ENCODE data around the gene CIB2.
A peak's percentile ranks its signal among the peaks of the same experiment; 100 is the strongest.

Gene CIB2

DNA sequence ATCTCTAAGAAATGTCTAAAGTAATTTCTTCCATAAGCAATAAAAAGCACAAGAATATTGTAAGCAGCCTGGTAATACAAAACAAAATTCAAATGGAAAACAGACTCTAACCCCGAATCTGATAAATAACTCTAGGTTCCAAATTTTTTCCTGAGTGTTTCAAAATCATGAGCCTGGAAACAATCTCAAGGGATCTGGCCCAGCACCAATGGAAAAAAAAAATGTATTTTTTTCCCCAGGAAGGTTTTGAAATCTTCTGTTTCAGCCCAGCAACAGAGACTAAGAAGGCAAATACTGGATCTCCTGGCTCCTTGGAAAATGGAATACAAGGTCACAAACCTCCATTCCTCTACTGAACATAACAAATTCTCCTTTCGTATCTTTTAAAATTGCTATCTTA, 66.7 kb downstream of the CIB2 start:
- DNase-seq = no peak

DNA sequence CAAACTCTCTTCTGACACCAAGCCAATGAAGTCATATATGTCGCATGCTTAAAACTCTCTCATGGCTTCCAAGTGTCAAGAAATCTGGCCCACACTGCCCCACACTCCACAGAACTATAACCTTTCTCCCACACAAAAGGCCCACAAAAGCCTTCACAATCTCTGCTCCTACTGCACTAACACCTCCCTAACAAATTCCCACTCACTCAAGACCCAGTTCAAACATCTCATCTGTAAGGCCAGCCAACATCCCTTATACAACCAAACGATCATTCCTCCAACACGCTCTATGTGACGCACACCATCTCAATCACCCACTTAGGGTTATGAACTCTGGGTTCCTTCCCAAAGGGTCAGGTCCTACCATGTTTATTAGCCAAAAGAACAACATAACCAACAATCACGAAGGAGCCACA, 67.3 kb downstream of the CIB2 start:
- DNase-seq = no peak

DNA sequence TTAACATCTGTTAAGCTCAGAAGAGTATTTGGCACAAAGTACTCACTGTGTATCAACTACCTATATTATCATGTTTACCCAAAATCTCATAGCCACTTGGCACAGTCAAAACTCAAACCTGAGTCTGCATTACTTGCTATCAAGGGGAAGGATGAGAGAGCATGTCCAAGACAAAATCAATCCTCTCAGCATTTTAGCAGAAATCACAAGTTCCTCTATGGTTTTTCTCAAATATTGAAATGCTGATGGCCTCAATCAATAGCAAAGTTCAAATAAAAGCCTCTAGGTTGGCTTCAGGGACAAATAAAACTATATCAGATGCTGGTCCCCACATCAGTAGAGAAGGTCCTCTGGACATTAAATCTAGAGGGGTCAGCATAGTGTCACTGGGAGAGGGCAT, 68.0 kb downstream of the CIB2 start:
- no peak for DNase-seq

DNA sequence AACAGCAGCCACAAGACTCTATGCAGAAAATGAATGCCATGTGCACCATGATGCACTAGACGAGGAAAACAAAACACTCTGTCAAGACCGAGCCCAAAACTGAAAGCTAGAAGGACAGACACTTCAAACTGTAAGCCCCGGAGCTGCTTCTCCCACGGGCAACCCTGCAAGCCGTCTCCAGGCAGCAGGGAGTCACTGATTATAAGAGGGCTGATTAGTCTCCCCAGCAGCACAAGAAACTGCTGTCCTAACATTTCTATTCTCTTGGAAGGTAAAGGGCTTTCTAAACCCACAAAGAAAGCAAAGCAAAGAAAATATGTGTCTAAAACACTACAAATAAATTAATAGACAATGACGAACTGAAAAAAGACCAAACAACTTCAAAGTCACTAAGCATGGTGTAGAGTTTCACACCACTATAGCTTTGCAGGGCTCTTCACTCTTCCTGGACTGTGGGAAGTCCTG, 69.2 kb downstream of the CIB2 start:
- peak; percentile 40 for DNase-seq

DNA sequence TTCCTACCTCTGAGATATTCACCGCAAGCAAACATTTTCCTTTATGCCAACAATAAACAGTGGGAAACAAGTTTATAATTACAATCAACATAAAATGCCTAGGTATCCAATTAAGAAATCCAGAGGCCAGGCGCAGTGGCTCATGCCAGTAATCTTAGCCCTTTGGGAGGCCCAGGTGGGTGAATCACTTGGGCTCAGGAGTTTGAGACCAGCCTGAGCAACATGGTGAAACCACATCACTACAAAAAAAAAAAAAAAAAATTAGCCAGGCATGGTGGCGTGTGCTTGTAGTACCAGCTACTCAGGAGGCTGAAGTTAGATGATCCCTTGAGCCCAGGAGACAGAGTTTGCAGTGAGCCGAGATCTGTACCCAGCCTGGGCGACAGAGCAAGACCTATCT, 71.0 kb downstream of the CIB2 start:
- no peak for DNase-seq

DNA sequence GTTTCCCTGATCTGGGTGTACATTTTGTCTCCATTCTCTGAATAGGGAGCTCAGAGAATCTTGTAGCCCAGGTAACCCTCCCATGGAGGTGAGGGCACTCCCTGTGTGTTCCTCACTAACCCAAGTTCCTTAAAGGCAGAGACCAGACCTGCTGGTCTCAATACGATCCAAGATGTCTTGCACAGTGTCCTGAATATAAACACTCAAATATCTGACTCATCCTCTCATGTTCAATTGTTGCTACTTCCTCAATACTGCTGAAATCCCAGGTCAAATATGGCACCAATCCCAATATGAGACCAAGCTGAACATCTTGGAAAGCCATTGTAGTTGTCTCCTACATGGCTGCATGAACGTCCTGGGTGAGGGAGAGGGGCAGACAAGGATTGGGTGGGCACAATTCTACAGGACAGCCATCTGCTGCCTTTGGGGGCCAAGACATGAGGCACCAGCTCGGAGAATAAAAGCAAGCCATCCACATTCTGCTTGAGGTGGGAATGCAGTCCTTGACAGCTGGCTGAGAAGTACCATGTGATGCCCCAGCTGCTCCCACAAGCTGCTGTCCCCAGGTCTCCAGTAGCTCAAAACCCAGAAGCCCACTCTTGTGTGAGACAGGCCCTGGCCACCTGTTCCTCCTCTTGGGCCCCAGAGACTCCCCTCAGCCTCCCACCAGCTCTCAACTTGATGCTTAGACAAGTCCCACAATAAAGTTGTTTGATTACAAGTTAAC, 72.0 kb downstream of the CIB2 start:
- no peak for DNase-seq

DNA sequence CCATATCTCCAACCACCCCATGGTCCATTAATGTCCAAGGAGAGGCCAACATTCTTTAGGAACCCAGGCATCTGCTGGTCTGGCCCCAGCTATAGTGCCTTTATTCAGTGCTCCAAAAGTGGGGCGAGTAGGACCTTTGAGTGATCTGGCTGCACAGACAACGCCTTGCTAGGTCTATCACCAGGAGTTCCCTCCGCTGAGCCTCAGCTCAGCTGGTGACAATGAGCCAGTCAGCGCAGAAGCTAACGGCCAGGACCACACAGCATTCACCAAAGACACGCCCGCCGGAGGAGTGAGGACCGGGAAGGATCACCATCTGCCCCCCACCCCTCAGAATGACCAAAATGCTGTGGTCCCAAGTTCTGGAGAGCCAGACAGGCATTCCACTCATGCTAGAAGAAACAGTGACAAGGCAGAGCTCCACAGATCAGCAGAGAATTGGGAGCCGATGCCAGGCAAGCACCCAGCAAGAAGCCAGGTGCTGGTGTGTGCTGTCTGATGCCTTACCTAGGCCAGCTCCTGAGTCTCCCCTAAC, 72.8 kb downstream of the CIB2 start:
- no peak for DNase-seq

DNA sequence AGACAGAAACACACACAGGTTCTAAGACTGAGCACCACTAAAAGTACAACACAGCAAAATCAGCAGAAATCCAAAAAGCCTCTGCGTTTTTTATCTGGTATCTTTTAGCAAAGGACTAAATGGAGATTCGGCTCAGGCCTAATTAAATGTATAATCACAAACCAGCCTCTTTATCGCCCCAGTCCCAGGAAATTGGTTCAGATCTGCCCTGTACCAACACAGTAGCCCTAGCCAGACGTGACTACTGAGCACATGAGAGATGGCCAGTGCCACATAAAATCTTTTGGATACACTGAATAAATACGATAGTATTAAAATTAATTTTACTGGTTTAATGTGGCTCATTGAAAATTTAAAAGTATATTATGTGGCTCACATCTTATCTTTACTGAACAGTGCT, 73.4 kb downstream of the CIB2 start:
- no peak for DNase-seq

DNA sequence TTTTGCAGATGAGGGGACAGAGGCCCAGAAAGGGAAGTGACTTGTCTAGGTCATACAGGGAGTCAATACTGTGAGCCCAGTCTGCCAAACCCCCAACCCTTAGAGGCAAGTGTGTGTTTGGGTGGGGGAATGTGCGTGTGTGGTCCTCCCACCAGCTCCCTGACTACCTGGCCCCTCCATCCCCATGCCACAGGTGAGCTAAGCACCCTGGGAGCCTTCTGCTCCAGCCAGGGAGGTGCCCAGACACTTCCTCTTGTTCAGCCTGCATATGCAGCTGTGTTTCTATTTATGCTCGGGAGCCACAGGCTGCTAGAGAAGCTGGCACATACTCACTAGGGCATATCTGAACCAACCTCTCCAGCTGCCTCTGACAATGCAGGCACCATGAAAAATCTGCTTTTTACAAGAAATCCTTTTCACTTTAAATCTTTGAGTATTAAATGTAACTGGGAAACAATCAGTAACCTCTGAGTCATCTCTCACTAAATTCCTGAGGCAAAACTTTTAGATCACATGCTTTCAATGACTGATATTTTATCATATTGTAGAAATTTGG, 74.5 kb downstream of the CIB2 start:
- no peak for DNase-seq

DNA sequence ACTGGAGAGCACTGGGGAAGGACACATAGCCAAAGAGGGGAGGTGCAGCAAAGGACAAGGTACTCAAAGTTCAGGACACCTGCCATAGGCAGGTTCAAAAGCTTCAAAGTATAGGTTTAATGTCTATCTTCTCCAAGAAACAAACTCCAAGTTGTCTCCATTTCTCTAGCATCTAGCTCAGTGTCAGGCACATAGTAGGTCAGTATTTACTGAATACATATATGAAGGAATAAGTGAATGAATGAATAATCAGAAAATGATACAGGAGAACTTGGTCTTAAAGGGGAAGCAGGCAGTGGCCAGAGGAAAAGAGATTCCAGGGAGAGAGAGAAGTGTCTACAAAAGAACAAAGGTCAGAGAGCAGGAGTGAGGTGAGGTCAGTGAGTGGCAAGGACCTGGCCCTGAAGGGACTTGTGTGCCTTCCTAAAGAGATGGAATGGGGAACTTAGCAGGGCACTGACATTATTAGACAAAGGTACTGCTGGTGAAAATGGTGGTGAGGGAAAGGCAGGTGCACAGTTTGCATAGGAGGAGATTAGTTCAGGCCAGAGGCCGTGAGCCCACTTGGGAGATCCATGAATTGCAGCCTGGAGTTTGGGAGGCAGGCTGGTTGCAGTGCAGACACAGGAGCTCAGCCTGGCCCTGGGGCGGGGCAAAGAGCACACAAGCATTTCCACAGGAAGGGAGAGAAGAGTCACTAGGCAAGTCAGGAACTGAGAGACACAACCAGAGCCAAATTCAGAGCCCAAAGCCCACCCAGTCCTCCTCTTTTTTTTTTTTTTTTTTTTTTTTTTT, 75.1 kb downstream of the CIB2 start:
- no peak for DNase-seq

DNA sequence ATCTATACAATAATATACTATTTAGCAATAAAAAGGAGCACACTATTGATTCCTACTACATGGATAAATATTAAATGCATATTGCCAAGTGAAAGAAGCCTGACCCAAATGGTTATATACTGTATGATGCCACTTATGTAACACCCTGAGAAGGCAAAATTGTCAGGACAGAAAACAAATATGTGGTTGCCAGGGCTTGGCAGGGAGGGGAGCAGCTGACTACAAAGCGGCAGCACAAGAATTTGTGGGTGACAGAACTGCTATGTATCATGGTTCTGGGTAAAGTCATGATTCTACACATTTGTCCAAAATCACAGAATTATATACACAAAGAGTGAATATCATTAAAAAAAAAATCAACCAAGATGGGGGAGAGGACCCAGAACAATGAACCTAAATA, 76.3 kb downstream of the CIB2 start:
- no peak for DNase-seq

Measured in stimulated activated CD4-positive, alpha-beta T cell treated with anti-CD3 and anti-CD28 coated beads, Interleukin-12 subunit alpha, Interleukin-12 subunit beta, amount 100 ng/mL, for 4 hours (primary cell).